T-helper 1 cell (primary cell): ENCODE results near the gene TDO2.
A peak's percentile ranks its signal among the peaks of the same experiment; 100 is the strongest.
"Not testable (repeated sequence)": the region's sequence is repeated elsewhere in the genome, so short reads cannot be mapped to it uniquely, and the experiment has no call there.

Source experiments
- DNase-seq, 5 donors: peaks; one replicate each; pipeline ENCODE4 v3.0.0-alpha.2; 2012 to 2020

Gene TDO2

DNA sequence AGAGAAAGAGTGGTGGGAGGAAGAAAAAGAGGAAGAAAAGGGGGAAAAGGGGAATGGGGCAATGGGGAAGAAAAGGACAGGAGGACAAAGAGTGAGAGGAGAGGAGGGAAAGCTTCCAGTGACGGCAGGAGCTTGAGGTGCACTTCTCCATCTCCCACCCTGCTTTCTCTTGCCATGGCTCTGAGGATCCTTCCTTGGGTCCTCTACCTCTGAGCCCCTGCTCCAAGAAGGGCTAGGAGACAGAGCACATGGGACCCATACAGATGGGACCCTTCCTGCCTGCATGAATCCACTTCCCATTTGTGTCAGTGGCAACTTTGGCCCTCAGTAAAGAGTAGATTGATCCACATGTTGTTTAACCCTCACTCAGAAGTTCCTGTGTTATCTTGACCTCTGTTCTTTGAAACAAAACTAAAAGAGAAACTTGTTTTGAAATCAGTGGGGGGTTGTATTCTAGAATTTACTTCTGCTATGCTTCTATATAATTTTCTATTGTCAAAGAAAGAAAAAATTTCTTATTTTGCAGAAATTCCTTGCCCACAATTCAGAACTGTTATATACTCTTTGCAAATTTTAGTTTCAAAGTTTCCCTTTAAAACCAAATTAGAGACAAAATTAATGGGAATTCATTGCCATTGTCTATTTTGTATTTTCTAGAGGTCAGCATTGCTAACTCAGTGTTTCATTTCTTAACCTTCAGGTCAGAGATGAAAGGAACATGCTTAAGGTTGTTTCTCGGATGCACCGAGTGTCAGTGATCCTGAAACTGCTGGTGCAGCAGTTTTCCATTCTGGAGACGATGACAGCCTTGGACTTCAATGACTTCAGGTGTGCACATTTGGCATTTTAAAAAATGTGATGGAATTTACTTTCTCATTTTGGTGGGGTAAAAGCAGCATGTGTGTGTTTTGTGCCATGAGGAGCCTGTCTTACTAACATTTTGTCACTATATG, 5.0 kb downstream of the TDO2 start:
- no peak for DNase-seq

- DNase-seq: no peak
Measured at GRCh38 chr4:155909615-155910226, 6.2 kb downstream of the TDO2 start.

- DNase-seq: peak in 1 of 5 donors; percentile 65
Measured at GRCh38 chr4:155911905-155912304, 8.4 kb downstream of the TDO2 start.

- DNase-seq: no peak
Measured at GRCh38 chr4:155914782-155915181, 11.3 kb downstream of the TDO2 start.

- DNase-seq: no peak
Measured at GRCh38 chr4:155921597-155921996, 18.1 kb downstream of the TDO2 start.

GRCh38 chr4:155924637-155925036, 21.1 kb downstream of the TDO2 start:
- DNase-seq: no peak

DNA sequence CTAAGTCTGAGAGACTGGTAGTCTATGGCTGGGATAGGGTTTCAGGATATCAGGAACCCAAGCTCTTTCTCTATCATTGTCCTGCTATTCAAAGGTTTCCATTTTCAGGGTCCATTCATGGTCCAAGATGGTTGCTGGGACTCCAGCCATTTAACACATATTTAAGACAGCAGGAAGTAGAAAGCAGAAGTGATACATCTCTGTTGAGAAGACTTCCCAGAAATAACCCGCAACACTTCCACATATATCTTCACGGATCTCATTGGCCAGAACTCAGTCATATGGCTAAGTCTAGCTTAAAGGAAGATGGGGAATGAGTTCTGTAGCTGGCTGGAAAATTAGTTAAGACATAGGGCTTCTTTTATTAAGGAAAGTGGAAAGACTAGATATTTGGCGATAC, 26.3 kb downstream of the TDO2 start:
- DNase-seq: no peak

DNA sequence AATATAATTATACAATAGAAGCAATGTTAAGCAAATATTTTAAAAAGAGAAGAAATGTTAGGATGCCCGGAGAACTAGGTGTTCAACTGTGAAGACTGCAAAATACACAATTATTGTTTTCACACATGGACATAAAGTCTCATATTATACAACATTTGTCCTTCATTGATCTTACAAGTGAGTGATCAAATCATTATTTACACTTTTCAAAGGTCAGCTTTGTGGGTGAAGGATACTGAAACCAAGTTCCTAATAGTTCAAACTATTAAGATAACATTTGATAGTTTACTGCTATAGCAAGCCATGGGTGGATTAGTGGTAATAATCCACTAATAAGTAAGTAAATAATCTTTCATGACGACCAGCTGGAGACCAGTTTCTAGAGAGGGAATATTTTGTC, 26.8 kb downstream of the TDO2 start:
- DNase-seq: no peak

DNA sequence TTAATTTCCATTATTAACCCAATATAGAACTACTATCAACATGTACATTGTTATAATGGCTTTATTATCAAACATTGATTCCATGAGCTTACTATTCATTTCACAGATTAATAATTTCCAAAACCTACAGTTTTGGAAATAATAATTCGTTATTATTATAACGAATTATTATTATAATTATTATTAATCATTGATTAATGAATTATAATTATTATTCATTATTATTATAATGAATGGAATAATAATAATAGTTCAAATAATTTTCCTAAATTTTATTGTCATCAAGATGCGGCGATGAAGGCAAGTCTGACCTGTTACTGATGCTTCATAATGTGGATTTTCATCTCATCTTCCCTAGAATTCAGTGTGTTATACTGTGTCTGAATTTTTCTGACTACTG, 28.1 kb downstream of the TDO2 start:
- no peak for DNase-seq

- not testable (repeated sequence) for DNase-seq
Measured at GRCh38 chr4:155934634-155935033, 31.1 kb downstream of the TDO2 start.

DNA sequence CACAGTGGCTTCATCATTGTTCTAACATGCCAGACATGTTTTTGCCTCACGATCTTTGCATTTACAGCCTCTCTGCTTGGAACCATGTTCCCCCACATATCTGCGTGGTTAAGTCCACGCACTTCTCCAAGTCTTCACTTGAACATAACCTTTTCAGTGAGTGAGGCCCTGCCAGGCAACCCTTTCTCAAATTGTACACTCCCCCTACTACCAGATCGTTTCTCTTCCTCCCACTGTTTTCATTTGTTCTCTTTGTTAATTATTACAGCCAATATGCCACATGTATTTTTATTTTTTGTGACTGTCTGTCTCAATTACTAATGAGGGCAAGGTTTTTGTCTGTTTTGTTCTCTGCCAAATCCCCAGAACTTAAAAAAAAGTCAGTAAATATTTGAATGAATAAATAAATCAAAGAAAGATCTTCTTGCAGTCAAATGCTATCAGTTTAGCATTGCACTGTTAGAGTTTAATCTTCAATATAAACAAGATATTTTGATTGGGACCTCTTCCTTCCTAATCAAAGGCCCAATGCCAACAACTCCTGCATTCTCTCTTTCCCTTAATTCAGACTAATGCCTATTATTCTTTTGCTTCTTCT, 32.0 kb downstream of the TDO2 start:
- no peak for DNase-seq

- DNase-seq: no peak
Measured at GRCh38 chr4:155941085-155941790, 37.7 kb downstream of the TDO2 start.

GRCh38 chr4:155941820-155942219, 38.3 kb downstream of the TDO2 start:
- no peak for DNase-seq

DNA sequence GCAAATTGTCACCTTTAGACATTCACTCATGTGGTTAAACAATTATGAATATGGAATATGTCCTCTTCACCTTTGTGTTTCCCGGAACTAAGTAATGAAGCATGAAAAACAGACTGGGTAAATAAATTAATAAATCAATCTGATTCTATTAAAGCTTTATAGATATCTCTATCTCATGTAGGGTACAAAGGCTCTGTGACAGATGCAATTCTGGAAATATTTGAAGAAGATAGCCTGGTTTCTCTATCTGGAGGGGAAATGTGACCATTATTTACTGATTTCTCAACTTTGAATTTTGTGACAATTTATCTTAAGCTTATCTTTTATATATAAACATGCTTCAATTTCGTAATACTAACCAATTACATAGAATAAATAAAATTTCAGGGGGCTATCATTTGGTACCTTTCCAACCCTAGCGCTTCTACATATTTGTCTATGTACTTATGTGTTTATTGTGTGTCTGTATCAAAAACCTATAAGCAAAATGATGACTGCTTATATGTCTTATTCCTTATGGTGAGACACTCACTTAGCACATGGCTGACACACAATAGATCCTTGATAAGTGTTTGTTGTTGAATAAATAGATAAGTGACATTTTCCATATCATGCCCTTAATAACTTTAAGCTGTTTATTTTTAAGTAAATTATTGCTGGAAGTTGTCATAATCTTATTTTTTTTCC, 40.3 kb downstream of the TDO2 start:
- no peak for DNase-seq

GRCh38 chr4:155944516-155944915, 41.0 kb downstream of the TDO2 start:
- DNase-seq: no peak

DNA sequence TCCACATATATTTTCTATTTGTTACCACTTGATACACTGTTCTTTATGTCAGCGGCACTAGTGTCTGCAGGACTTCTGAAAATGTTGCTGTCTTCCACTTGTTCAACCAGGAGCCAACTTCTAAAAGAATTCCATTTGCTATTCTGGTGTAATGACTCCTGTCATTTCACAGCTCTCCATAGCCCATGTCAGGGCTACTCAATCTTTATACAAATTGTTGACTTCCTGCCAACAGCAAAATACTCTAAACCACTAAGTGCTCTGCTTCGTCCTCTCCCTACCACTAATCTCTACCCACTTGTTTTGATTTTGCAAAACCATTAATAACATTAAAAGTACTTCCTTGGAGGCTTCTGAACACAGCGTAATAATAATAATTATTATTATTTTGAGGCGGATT, 43.0 kb downstream of the TDO2 start:
- DNase-seq: no peak

GRCh38 chr4:155948541-155948940, 45.0 kb downstream of the TDO2 start:
- no peak for DNase-seq

DNA sequence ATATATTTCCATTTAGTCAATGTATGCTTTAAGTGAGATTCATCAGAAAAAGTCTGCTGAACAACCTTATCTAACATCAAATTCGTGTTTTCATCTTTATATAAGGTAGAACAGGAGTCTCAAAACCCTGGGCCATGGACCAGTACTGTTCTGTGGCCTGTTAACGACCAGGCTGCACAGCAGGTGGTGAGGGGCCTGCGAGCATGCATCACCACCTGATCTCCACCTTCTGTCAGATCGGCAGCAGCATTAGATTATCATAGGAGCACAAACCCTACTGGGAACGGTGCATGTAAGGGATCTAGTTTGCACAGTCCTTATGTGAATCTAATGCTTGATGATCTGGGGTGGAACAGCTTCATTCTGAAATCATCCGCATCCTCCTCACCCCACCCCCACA, 47.0 kb downstream of the TDO2 start:
- DNase-seq: no peak

- no peak for DNase-seq
Measured at GRCh38 chr4:155952501-155952901, 49.0 kb downstream of the TDO2 start.

- peak; percentile 39 to 76 (median 55) for DNase-seq
Measured at GRCh38 chr4:155953151-155954117, 49.9 kb downstream of the TDO2 start, which contains the start of gene CTSO. Gene CTSO (minus strand): TSS chr4:155953866. CDS start chr4:155953847, 19 bp downstream.

DNA sequence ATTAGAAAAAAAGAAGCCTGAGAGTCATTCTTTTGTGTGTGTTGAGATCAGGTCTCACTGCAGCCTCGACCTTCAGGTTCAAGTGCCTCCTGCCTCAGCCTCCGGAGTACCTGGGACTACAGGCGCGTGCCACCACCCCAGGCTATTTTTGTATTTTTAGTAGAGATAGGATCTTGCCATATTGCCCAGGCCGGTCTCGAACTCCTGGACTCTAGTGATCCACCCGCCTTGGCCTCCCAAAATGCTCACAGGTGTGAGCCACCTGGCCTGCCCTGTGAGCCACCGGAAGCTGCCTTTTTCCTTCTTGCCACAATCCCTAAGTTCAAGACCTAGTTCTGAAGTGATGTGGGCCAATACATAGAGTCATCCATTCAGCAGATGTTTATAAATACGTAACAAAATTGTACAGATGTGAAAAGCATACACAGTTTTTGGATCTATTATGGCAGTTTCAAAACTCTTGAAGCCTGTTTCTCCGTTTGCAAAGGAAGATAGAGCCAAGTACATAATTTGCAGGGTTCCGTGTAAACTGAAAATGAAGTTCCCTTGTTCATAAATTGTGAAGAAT, 50.7 kb downstream of the TDO2 start:
- DNase-seq: no peak
